Fibroblast of skin of right quadriceps (primary cell): ENCODE data around the gene CDK14.

Experiments
- DNase-seq: peaks from one replicate; pipeline ENCODE4 v3.0.0-alpha.2; 2013

The CDK14 gene

DNA sequence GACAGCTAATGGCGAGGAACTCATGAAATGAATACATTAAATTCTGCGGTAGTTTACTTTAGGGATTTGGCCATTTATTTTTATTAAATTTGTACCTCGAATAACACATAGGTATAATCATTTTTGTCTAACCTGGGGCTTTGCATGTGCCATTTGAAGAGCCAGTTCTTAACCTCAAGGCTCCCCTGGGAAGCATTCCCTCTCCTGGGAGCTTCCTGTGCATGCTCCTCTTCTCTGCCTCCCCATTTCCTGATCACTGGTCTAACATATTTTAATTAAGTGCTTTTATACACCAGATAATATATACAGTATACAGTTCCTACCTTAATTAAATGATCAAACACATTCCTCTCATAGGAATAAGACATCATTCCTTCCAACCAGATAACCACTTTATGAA, 484.2 kb downstream of the CDK14 start:
- DNase-seq = peak; percentile 13

- peak; percentile 86 for DNase-seq
Measured at GRCh38 chr7:91082038-91082437, 485.9 kb downstream of the CDK14 start.

- DNase-seq = peak; percentile 31
Measured at GRCh38 chr7:91082852-91083495, 486.9 kb downstream of the CDK14 start.

- no peak for DNase-seq
Measured at GRCh38 chr7:91083855-91084644, 487.9 kb downstream of the CDK14 start.

- no peak for DNase-seq
Measured at GRCh38 chr7:91085175-91085574, 489.1 kb downstream of the CDK14 start.

- DNase-seq = no peak
Measured at GRCh38 chr7:91086200-91086599, 490.1 kb downstream of the CDK14 start.

- DNase-seq = no peak
Measured at GRCh38 chr7:91088156-91088555, 492.0 kb downstream of the CDK14 start.

- no peak for DNase-seq
Measured at GRCh38 chr7:91088691-91089090, 492.6 kb downstream of the CDK14 start.

GRCh38 chr7:91089382-91089963, 493.4 kb downstream of the CDK14 start:
- peak; percentile 55 for DNase-seq

DNA sequence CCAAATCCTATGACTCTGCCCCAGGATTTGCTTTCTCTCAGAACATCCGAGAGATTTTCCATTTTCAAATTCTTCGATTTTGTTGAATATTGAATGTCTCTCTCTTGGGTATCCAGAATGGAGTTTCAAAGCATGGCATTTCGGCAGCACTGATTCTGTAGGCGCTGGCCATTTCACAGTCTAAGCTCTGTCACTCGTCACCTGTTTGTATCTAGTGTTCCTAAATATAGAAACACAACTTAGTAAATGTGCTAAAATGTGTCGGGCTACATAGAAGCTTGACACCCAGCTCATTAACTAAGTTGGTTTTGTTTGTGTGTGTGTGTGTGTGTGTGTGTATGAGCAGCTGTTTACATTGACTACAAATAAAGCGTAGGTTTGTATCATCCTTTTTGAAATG, 494.6 kb downstream of the CDK14 start:
- DNase-seq = no peak

DNA sequence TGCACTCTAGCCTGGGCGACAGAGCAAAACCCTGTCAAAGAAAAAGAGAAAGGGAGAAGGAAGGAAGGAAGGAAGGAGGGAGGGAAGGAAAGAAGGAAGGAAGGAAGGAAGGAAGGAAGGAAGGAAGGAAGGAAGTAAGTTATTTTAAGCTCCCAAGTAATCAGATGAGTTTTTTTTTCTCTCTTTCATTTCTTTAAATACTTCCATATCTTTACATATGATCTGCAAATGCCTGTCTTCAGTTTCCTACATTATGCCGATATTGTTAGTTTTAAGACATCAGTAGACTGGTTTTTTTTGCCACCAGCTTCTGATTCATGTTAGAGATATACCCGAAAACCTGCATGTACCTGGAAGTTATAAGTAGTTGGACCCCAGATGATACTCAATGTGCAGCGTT, 495.5 kb downstream of the CDK14 start:
- no peak for DNase-seq

DNA sequence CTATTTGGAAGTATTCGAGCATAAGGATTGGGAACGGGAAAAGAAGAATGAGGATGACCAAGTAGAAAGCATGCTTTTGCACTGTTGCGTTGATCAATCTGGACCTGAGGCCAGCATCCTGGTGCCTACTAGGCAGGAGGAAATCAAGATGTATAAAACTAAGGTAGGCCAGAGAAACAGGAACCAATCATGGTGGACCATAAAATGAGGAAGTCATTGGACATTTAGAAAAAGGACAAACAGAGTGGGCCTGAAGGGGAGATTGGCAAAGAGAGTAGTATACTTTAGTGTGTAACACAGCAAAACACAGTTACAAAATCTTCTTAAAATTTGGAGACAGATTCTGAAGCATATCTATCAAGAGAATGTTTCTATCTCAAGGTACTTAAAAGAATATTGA, 497.1 kb downstream of the CDK14 start:
- no peak for DNase-seq

GRCh38 chr7:91098566-91098965, 502.4 kb downstream of the CDK14 start:
- peak; percentile 47 for DNase-seq

- no peak for DNase-seq
Measured at GRCh38 chr7:91103363-91103762, 507.2 kb downstream of the CDK14 start.

- no peak for DNase-seq
Measured at GRCh38 chr7:91107460-91107859, 511.3 kb downstream of the CDK14 start.

DNA sequence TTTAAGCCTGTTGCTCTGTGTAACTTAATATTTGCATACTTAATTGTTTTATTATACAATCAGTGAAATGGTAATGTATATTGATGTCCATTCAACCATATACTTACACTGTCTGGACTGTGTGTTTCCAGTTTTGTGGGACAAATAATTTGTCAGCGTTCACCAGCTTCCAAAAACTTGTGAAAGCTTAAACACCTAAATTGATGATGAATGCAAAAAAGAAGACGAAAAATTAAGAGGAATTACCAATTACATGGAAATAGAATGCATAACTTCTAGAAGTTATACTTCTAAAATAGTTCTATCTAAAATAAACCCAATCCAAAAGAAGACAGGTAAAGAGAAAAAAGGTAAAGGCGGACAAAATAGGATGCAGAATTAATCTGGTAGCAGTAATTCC, 513.1 kb downstream of the CDK14 start:
- DNase-seq = no peak

GRCh38 chr7:91112902-91113341, 516.8 kb downstream of the CDK14 start:
- peak; percentile 74 for DNase-seq

DNA sequence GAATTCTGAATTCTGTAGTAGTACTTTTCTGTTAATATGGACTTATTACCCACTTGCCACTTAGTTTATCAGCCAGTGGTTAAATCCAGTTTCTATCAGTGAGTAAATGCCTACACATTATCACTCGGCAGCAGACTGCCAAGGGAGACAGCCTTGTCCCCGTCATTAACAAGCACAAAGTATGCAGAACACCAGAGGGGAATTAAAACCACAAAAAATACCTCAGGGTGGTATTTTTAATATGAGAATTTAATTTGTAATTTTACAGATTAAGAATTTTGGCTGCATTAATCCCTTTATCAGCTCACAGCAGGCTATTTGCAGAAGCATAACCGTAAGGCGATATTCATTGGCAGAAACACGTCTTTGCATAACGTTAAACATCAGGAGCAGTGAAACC, 518.1 kb downstream of the CDK14 start:
- no peak for DNase-seq

DNA sequence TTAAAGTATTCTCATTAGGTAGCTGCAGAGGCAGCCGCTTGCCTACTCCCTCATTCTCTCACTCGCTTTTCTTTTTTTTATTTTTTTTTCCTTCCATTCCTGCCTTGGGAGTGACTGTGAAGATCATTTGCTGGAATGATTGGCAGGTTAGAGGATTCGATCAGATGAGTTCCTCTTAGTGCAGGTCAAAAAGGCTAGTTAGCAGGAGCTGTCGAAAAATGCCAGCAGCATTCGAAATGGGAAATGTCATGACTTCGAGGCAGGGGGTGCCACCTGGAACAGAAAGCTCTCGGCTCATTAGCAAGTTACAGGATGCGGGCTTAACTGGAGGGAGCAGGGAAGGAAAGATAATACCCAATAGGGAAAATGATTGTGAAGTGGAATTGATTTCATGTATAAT, 530.6 kb downstream of the CDK14 start:
- DNase-seq = no peak

GRCh38 chr7:91127325-91127724, 531.2 kb downstream of the CDK14 start:
- DNase-seq = no peak

GRCh38 chr7:91127959-91128358, 531.8 kb downstream of the CDK14 start:
- DNase-seq = no peak

DNA sequence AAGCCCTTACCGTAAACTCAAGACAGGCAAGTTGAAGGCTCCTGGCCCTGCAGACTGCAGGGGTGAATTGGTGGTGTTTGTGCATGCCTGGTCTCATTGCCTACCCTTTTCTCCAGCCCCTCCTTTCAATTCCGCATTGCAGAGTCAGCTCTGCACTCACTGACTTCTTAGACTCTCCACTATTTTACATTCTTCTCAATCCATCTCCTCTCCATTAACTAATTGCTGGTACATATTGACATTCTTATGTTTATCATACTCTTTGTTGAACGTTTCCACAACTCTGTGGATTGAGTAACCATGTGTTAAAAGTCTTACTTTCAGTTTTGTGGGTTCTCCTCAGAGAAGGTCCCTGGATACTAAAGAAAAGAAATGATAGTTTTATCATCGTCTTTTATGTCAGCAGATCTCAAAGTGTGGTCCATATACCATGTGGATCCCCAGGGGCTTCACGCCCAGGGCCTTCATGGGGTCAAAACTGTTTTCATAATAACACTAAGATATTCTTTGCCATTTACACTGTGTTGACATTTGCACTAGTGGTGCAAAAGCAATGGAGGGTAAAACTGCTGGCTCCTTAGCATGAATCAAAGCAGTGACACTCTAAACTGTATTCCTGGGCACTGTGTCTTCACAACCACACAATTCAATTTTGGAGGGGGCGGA, 532.7 kb downstream of the CDK14 start:
- DNase-seq = peak; percentile 12

- DNase-seq = no peak
Measured at GRCh38 chr7:91135300-91135699, 539.2 kb downstream of the CDK14 start.
